Sigmoid colon (tissue), 4 donors: ENCODE measurements around the gene RIMKLB.

Source experiments
- CTCF ChIP-seq, 4 experiments: fragments of 450-650 bp in 3 of 4; fragments of 200-600 bp in 1 of 4; IDR thresholded peaks; one replicate each; pipeline ENCODE4 v1.5.1; 2016 to 2019; ENCODE audit warnings: antibody characterized with exemption in 4 of 4, mild to moderate bottlenecking in 3 of 4, moderate library complexity in 2 of 4
- POLR2A ChIP-seq, 2 donors: fragments of 450-650 bp; IDR thresholded peaks; one replicate each; pipeline ENCODE4 v1.6.1; 2016; ENCODE audit warnings: antibody characterized with exemption in 2 of 2, mild to moderate bottlenecking in 2 of 2, moderate library complexity in 2 of 2
- POLR2AphosphoS5 ChIP-seq, 4 donors: sonication (generic); formaldehyde crosslinking; IDR thresholded peaks; one replicate each; pipeline ENCODE4 v1.6.1; 2017; ENCODE audit warnings: antibody characterized with exemption in 4 of 4

GRCh38 chr12:8681129-8681884, 16.5 kb upstream of the RIMKLB start:
- TF ChIP-seq CTCF (IDR thresholded peaks at IDR 0.05): no peak
- TF ChIP-seq POLR2AphosphoS5 (IDR thresholded peaks at IDR 0.05): no peak
- TF ChIP-seq POLR2A (IDR thresholded peaks at IDR 0.05): no peak
